ENCODE results near the gene ESR1. TPM values are rescaled to one million over a fixed set of nuclear protein-coding genes. Genes with fewer than 3 reads are reported as not detected.

ESR1 gene
- total RNA-seq, 1 experiment from 2014 or later: not detected

- Histone ChIP-seq H3K9ac (ENCODE audit: extremely low read depth, insufficient read length, low read length) (no peak overlapping the region), H2BK12ac (ENCODE audit: insufficient read length, low read depth, low read length) (no peak overlapping the region), H2BK120ac (ENCODE audit: low read depth, low read length, poor library complexity, severe bottlenecking) (no peak overlapping the region), H3K23me2 (ENCODE audit: insufficient read length, low read depth, low read length, poor library complexity, severe bottlenecking) (no peaks in the 10 kb centered on the region), H3K4me1 (ENCODE audit: insufficient read depth, low read length) (no peaks in the 10 kb centered on the region), H2BK20ac (ENCODE audit: low read depth, low read length, poor library complexity, severe bottlenecking) (no peak overlapping the region), H3K18ac (ENCODE audit: insufficient read length, low read depth, low read length) (no peak overlapping the region), H4K5ac (ENCODE audit: insufficient read length, low read depth, low read length) (no peak overlapping the region), H4K91ac (ENCODE audit: insufficient read length, low read depth, low read length) (no peak overlapping the region), H3K9me3 (ENCODE audit: control insufficient read depth, low read depth, low read length) (no peaks in the 10 kb centered on the region), H3K56ac (ENCODE audit: insufficient read length, low read depth, low read length) (no peak overlapping the region), H2BK15ac (ENCODE audit: low read depth, low read length) (no peak overlapping the region), H3K23ac (ENCODE audit: insufficient read length, low read depth, low read length) (no peak overlapping the region), H3K79me2 (ENCODE audit: insufficient read depth, low read length) (no peaks in the 10 kb centered on the region), H3K27ac (ENCODE audit: insufficient read length, low read depth, low read length) (no peak overlapping the region), H3K4ac (ENCODE audit: low read depth, low read length) (no peak overlapping the region), H3K14ac (ENCODE audit: insufficient read depth, low read length) (no peak overlapping the region), H4K8ac (replicated peaks; ENCODE audit: insufficient read length, low read depth, low read length) (no peak overlapping the region), H4K20me1 (ENCODE audit: control insufficient read depth, insufficient read depth, insufficient read length) (no peaks in the 10 kb centered on the region), H3K79me1 (ENCODE audit: insufficient read depth, low read depth, low read length, poor library complexity, severe bottlenecking) (no peaks in the 10 kb centered on the region), H2AFZ (ENCODE audit: low read length) (no peak overlapping the region), H2BK5ac (ENCODE audit: insufficient read length, low read length) (no peak overlapping the region), H3T11ph (ENCODE audit: low read length) (no peak overlapping the region), H2AK5ac (ENCODE audit: insufficient read length, low read length) (no peak overlapping the region), H3K27me3 (ENCODE audit: insufficient read depth, low read length) (no peaks in the 10 kb centered on the region), H3K4me2 (ENCODE audit: insufficient read depth, insufficient read length, low read length) (no peak overlapping the region)
- DNase-seq: no peak
- Mint-ChIP-seq H3K27ac (no peak overlapping the region), H3K4me1 (no peaks in the 10 kb centered on the region), H3K36me3 (ENCODE audit: insufficient read depth in 1 of 3, low read depth in 3 of 3) (no peaks in the 10 kb centered on the region), H3K9me3 (peaks cover 0 to 8% of the 10 kb centered on the region in 2 experiments; a peak in 2 of 5 replicates), H3K27me3 (ENCODE audit: low read depth) (no peaks in the 10 kb centered on the region; the same call in none of the 2 replicates), H3K4me3 (no peak overlapping the region)
- WGBS (ENCODE audit: extremely low coverage, insufficient read length, low lambda C conversion rate): no CpG with 5 or more reads among the region's 2 CpGs
- TF ChIP-seq, protein P1, sequence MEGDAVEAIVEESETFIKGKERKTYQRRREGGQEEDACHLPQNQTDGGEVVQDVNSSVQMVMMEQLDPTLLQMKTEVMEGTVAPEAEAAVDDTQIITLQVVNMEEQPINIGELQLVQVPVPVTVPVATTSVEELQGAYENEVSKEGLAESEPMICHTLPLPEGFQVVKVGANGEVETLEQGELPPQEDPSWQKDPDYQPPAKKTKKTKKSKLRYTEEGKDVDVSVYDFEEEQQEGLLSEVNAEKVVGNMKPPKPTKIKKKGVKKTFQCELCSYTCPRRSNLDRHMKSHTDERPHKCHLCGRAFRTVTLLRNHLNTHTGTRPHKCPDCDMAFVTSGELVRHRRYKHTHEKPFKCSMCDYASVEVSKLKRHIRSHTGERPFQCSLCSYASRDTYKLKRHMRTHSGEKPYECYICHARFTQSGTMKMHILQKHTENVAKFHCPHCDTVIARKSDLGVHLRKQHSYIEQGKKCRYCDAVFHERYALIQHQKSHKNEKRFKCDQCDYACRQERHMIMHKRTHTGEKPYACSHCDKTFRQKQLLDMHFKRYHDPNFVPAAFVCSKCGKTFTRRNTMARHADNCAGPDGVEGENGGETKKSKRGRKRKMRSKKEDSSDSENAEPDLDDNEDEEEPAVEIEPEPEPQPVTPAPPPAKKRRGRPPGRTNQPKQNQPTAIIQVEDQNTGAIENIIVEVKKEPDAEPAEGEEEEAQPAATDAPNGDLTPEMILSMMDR (conservative IDR thresholded peaks at IDR 0.05): no peak
Measured at GRCh38 chr6:152012227-152012626, 204.7 kb downstream of the ESR1 start.
